Tongue (tissue), 2 donors: ENCODE data around the gene LAMA3. TPM values are rescaled to one million over a fixed set of nuclear protein-coding genes. Genes with fewer than 3 reads are reported as not detected.

Source experiments
- DNase-seq: peaks from one replicate; pipeline ENCODE4 v3.0.0-alpha.2; 2015
- total RNA-seq: library from RNA; depleted of rRNA; stranded (reverse); fragments of >200 nt; gene quantifications from one replicate; pipeline ENCODE4 v1.2.3, GENCODE V29; 2014

Gene LAMA3
- total RNA-seq, 1 donor from 2014 or later, result 37.0 TPM

DNA sequence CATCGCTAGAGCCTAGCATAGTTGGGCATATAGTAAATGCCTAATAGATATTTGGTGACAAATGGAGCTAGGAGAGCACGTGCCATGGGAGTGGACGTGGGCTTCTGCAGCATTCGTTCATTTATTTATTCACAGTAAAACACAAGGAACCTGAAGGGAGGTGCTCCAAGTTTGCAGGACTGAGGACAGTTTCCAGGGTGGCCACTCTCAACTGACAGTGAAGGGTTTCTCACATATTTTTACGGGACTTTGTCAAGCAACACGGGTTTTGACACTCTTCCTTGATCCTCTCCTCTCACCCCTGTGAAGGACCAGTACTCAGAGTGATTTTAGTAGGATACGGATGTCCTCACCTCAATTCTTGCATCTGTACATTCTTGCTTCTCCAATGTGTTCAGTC, 190.3 kb downstream of the LAMA3 start:
- DNase-seq, result no peak

- DNase-seq, result no peak
Measured at GRCh38 chr18:23879966-23880565, 190.8 kb downstream of the LAMA3 start.

DNA sequence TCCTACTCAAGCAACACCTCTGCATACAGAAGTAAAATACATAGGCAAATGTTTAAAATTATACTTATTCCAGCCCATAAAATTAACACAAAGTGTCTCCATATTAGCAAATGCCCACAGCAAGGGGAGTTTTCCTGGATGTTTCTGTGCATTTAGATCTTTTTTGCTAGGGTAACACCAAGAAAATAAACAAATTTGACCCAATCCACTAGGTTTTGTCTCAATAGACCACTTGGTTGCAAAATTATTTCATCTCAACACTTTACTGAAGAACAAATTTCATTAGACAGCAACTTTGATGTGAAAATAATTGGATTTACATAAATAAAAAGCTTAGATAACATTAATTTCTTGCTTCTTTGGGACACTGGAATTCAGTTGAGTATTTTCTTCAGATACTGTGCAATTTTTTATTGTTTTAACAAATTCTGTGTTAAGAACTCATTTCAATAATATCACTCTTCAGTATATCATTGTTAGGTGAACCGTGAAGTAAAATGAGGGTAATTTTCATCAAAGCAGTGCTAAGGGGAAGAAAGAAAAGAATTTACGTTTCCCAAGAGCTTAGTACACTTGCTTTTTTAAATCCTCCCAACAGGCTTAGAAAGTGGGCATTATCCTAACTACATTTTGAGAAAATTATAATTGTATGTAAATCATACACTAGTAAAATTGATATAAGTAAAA, 191.8 kb downstream of the LAMA3 start:
- DNase-seq, result no peak

- no peak for DNase-seq
Measured at GRCh38 chr18:23881778-23882177, 192.5 kb downstream of the LAMA3 start.

DNA sequence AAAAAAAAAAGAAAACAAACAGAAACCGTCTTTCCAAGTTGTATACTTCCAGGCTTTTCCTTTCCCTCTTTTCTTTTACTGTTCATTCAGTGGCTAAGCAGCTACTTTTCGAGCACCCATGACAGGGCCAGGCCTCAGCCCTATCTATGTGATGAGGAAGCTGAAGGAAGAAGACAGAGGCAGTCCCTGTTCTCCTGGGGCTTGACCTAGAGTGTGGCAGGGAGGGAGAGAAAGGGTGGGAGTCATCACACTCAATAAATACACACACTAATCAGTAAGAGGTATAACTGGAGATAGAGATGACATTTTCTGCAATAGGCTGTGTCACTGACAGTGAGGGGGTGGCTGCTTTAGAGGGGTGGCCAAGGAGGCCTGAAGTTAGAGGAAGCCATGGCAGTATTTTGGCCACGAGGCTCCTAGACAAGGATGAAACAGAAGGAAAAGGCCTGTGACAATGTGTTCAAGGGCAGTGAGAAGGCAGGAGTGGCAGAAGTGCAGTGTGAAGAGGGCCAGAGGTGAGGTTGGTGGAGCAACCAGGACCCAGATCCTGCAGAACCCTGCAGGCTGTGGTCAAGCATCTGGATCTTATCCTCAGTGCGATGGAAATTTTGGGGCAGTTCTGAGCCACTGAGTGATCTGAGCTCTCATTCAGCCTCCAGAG, 193.5 kb downstream of the LAMA3 start:
- no peak for DNase-seq

DNA sequence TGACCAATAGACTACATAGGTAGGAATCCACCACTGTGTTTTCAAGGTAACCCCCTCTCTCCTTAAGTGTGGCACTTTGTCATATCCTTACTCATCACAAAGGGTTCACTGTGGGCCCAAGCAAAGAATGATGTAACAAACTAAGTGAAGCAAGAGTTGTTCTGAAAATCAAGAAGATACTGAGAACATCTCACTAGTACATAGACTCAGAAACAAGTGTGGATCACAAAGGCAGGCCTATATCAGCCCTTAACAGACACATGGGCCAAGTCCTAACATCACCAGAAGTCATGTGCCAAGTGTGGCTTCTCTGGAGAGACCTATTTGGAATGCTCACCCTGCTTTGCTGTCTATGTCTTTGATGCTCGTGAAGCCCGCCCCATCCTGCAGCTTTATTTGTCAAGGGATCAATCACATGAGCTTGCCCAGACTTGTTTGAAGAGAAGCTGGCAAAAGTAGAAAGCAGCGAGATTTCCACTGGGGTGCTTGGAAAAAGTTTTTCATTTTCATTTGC, 194.1 kb downstream of the LAMA3 start:
- DNase-seq, result peak; percentile 69

DNA sequence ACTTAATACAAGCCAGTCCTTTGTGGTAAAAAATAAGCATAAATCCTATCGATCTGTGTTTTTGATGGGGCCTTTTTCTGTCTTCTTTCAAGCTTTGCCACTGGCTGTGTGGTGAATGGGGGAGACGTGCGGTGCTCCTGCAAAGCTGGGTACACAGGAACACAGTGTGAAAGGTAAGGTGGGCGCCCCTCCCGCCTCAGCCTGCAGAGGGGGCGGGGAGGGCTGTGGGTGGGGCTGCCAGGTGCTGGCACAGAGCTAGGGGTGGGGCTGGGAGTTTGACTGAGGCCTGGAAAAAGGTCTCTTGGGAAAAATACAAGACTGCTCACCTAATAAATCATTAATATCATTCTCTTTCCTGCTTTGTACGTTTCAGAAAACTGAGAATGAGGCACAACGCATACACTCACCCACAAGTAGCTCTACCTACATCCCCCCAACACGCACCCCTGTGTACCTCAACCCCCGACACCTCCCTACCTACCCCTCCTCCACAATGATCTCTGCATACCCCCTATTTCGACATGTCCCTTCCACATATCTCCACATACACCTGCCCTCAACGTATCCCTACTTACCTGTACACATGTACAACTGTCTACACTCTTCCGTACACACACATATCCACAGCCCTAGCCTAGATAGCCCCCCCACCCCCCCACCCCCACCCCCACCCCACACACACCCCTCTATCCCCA, 195.6 kb downstream of the LAMA3 start:
- peak; percentile 50 for DNase-seq

GRCh38 chr18:23885750-23886149, 196.5 kb downstream of the LAMA3 start:
- DNase-seq, result no peak

DNA sequence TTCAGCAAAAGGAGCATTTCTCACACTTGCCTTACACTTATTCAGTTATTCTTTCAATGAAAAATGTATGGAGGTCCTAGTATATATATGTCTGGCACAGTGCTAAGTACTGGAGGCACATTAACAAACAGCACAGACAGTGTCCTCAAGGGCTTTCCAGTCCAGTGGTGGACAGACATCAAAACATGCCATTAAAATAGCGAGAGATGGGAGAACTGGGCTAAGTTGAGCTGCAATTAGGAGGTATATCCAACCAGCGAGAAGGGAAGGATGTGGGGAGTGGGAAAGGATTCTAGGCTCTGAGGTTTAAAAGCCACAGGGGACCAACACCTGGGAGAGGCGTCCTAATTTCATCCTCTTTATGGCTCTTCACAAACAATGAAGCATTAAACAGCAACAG, 197.8 kb downstream of the LAMA3 start:
- no peak for DNase-seq

DNA sequence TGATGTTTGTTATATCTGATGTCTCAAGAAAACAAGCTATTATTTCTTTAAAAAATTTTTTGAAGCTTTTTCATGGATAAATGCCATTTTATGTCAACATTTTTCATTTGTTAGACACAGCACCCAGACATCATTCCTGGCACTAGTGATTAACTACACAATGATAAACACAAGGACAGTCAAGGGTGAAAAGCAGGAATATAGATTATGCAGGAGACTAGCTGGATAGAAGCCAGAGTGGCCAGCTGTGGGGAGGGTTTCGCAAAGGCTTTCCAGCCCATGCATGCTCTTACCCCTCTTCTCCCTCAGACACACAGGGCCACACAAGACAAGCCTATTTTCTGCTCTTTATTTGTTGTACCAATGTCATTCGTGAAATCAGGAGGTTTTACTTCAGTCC, 198.2 kb downstream of the LAMA3 start:
- no peak for DNase-seq

- DNase-seq, result no peak
Measured at GRCh38 chr18:23888881-23889280, 199.6 kb downstream of the LAMA3 start.

DNA sequence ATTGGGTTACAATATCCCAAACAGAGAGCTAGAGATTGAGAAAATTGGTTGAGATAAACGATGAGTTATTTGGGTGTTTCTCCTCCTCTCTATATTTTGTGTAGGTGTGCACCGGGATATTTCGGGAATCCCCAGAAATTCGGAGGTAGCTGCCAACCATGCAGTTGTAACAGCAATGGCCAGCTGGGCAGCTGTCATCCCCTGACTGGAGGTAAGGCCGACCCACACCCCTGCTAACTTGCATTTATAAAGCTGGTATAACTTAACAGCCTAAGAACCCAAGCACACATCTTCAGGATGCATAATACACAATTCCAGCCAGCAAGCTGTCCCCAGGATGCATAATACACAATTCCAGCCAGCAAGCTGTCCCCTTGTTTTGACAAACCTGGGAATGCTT, 200.7 kb downstream of the LAMA3 start:
- DNase-seq, result no peak

GRCh38 chr18:23890589-23890988, 201.3 kb downstream of the LAMA3 start:
- no peak for DNase-seq

DNA sequence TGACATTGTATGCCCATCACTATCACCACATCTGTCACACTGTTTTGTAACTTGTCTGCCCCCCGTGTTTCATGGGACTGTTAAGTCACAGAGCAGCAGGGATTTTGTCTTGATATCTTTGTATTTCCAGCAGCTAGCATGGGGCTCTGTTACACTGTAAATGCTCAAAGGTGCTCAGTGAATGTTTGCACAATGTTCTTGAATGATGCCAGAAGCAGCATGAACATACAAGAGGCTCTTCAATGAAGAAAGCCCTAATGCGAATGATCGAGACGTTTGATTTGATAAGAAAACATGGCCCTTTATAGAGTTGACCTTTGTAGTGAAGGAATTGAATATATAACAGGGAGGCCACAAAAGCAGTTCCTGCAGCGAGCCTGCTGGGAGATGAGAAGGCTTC, 204.4 kb downstream of the LAMA3 start:
- DNase-seq, result no peak

DNA sequence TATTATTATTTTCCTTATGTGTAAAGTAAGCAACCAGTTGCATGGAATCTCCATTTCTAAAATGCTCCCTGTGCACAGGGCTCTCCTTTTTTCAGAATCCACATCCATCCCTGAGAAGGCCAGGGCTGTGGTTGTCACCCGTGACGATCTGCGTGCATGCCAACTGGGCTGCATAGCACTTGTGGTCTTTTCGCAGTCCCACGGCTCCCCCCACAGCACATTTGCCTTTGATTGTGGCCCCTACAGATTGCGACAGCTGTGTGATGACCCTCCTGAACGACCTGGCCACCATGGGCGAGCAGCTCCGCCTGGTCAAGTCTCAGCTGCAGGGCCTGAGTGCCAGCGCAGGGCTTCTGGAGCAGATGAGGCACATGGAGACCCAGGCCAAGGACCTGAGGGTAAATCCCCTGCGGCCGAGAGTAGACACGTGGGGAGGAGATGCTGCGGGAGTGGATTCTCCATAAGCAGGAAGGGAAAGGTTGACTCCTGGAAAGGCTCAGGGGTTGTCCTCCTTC, 205.5 kb downstream of the LAMA3 start:
- DNase-seq, result no peak

DNA sequence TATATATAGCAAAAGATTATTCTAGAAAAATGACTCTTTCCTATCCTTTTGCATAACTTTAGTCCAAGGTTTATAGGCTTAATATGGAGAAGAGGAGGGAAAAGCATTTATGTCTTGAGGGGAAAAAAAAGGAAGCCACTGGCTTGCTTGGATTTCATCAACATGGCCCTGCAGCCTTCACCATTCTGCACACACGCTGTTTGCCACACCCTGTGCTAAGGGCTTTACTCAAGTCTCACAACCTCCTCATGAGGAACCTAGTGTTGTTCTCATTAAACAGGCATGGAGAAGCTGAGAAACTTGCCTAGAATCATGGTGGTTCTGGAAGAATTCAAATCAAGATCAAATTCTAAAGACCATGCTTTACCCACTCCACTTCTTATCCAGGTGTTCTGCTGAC, 208.0 kb downstream of the LAMA3 start:
- DNase-seq, result no peak

DNA sequence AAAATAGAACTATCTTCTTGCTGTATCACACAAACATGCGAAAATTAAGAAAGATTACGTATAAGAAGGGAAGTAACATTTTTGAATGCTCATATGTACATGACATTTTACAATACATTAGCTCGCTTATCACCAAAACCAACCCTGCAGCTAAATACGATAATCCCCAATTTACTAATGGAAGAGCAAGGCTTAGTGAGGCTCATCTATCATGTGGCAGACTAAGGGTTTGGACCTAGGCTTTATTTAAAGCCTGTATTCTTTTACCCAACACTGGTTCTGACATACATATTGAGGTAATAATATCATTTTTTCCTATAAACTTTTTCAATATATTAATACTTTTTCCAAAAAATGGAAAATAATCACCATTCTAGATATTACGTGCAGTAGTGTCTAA, 208.5 kb downstream of the LAMA3 start:
- DNase-seq, result no peak

GRCh38 chr18:23900994-23901393, 211.7 kb downstream of the LAMA3 start:
- DNase-seq, result no peak

DNA sequence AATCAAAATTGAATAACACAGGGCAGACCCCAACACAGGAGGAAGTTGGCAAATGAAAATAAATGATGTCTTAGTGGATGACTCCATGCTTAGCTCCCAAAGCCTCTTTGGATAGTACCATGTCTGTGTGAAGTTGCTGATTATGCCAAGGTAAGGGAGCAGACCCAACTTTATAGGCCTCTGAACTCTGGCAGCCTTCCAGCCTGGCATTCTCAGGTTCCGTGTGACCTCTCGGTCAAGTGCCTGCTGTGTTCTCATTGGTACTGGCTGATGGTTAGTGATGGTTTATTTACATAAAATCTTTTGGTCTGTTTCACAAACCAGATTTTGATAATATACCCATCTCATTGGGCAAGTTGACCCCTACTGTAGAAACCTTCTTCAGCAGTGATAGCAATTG, 213.1 kb downstream of the LAMA3 start:
- no peak for DNase-seq

DNA sequence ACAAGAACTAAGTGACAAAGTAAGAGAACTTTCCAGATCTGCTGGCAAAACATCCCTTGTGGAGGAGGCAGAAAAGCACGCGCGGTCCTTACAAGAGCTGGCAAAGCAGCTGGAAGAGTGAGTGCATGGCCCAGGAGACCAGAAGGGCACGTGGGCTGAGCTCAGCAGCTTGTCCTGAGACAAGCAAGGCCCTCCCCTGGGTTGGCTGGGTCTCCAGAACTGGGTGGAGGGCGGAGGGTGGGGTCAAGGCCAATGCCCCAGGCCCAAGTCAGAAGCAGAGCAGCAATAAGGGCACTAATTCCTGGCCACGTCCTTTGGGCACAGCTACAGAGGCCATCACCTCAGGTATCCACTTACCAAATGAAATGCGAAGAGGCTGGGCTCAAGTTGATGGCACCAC, 214.7 kb downstream of the LAMA3 start:
- DNase-seq, result no peak

GRCh38 chr18:23906658-23907057, 217.4 kb downstream of the LAMA3 start:
- no peak for DNase-seq

GRCh38 chr18:23908827-23909226, 219.6 kb downstream of the LAMA3 start:
- no peak for DNase-seq

GRCh38 chr18:23910032-23910431, 220.8 kb downstream of the LAMA3 start:
- no peak for DNase-seq
